HFF-Myc (cell line): Measurements from ENCODE around the gene SRRM1.
"Not testable (repeated sequence)": the region's sequence is repeated elsewhere in the genome, so short reads cannot be mapped to it uniquely, and the experiment has no call there.

Experiments
- DNase-seq: peaks from one replicate; pipeline ENCODE4 v3.0.0-alpha.2; 2011; ENCODE audit warnings: low read depth; ENCODE audit errors: extremely low read depth
- H3K4me3 ChIP-seq: replicated peaks from 2 replicates; pipeline ENCODE4 v1.5.1; 2011; ENCODE audit warnings: low read depth, mild to moderate bottlenecking, control low read depth, low read length
- CTCF ChIP-seq: IDR thresholded peaks from 2 replicates; pipeline ENCODE4 v1.5.1; 2012; ENCODE audit warnings: mild to moderate bottlenecking, low read depth, low read length, control low read depth; ENCODE audit errors: missing control alignments

SRRM1 gene

GRCh38 chr1:24673341-24673740, 30.2 kb downstream of the SRRM1 start:
- H3K4me3 ChIP-seq = no peak overlapping the region
- no peak for TF ChIP-seq CTCF
- no peak for DNase-seq

- DNase-seq, H3K4me3 ChIP-seq: not testable (repeated sequence)
Measured at GRCh38 chr1:24678421-24678820, 35.3 kb downstream of the SRRM1 start.

- no peak for DNase-seq
- TF ChIP-seq CTCF = no peak
- H3K4me3 ChIP-seq = no peak overlapping the region
Measured at GRCh38 chr1:24679725-24680124, 36.6 kb downstream of the SRRM1 start.

GRCh38 chr1:24683713-24684162, 40.6 kb downstream of the SRRM1 start:
- peak; percentile 59 for DNase-seq
- no peak overlapping the region for H3K4me3 ChIP-seq
- TF ChIP-seq CTCF = no peak

- no peak for DNase-seq
- no peak overlapping the region for H3K4me3 ChIP-seq
- TF ChIP-seq CTCF = no peak
Measured at GRCh38 chr1:24688033-24688432, 44.9 kb downstream of the SRRM1 start.

GRCh38 chr1:24688621-24689195, 45.6 kb downstream of the SRRM1 start:
- peak; percentile 96 for TF ChIP-seq CTCF
- no peak overlapping the region for H3K4me3 ChIP-seq
- DNase-seq = no peak

GRCh38 chr1:24691051-24691450, 47.9 kb downstream of the SRRM1 start:
- no peak for TF ChIP-seq CTCF

More at GRCh38 chr1:24691051-24691450, 47.9 kb downstream of the SRRM1 start:
- no peak for DNase-seq
- H3K4me3 ChIP-seq = no peak overlapping the region
